ENCODE measurements around the gene APOA1. TPM values are rescaled to one million over a fixed set of nuclear protein-coding genes. Genes with fewer than 3 reads are reported as not detected.
"Not testable (repeated sequence)": the region's sequence is repeated elsewhere in the genome, so short reads cannot be mapped to it uniquely, and the experiment has no call there.

APOA1 gene
- total RNA-seq, 1 donor from 2014 or later = not detected

GRCh38 chr11:116813781-116814471 lies 23.5 kb downstream of the APOA1 start:
- Mint-ChIP-seq H3K27me3 (ENCODE audit: insufficient read depth) (peaks cover 7% of the 10 kb centered on the region), H3K27ac (no peak overlapping the region), H3K4me1 (ENCODE audit: low read depth) (no peaks in the 10 kb centered on the region), H3K9me3 (no peaks in the 10 kb centered on the region), H3K36me3 (ENCODE audit: low read depth) (no peaks in the 10 kb centered on the region), H3K4me3 (no peak overlapping the region)
- intact Hi-C loops (cut with micrococcal nuclease) = no loop called here
- no peak for DNase-seq (ENCODE audit: low spot score)

DNA sequence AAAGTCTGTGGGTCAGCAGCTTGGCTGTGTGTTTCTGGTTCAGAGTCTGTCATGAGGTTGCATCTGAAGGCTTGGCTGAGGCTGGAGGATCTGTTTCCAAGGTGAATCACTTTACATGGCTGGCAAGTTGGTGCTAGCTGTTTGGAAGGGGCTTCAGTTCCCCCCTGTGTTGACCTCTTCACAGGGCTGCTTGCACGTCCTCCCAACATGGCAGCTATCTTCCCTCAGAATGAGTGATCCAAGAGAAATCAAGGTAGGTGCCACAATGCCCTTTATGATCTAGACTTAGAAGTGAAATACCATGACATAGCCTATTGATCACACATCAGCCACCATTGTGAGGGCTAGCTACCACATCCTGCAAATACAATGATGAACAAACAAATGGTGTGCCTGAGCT lies 24.3 kb downstream of the APOA1 start:
- Mint-ChIP-seq H3K4me1 (ENCODE audit: low read depth) (no peaks in the 10 kb centered on the region), H3K27ac (no peak overlapping the region), H3K4me3 (no peak overlapping the region), H3K9me3 (no peaks in the 10 kb centered on the region), H3K27me3 (ENCODE audit: insufficient read depth) (peaks cover 7% of the 10 kb centered on the region), H3K36me3 (ENCODE audit: low read depth) (no peaks in the 10 kb centered on the region)
- intact Hi-C loops (cut with micrococcal nuclease) = no loop called here
- DNase-seq (ENCODE audit: low spot score) = no peak

DNA sequence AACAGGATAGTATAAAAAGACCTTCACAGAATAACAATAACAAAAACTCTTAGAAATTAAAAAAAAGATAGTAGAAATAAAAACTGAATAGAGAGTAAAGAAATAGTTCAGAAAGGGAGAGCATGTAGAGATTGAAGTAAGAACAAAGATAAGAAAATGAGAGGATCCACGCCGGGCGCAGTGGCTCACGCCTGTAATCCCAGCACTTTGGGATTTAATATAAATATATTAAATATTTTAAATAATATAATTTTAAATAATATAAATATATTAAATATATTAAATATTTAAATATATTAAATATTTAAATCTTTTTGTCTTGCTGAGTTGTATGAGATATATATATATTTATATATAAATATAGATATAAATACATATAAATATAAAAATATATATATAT lies 25.3 kb downstream of the APOA1 start:
- Mint-ChIP-seq H3K27me3 (ENCODE audit: insufficient read depth) (peaks cover 7% of the 10 kb centered on the region), H3K27ac (no peak overlapping the region), H3K4me3 (no peak overlapping the region), H3K36me3 (ENCODE audit: low read depth) (no peaks in the 10 kb centered on the region), H3K9me3 (no peaks in the 10 kb centered on the region), H3K4me1 (ENCODE audit: low read depth) (no peaks in the 10 kb centered on the region)
- DNase-seq (ENCODE audit: low spot score) = no peak
- intact Hi-C loops (cut with micrococcal nuclease) = no loop called here

DNA sequence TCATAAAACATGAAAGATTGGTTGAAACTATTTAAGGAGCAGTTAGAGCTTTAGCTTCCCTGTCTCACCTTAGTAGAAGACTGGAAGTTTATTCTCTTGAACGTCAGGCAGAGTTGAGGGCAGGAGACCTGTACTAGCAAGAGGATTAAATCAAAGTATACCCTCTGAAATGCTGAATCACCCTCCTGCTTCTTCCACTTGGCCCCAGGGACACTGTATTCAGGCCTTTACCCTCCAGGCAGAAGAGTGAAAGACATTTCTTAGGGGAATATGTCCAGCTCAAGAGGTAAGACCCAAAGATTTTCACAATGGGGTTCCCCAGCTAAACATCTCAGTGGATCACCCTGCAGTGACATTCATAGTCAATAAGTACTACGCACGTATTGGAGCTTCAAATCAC lies 26.2 kb downstream of the APOA1 start:
- no peak for DNase-seq (ENCODE audit: low spot score)
- H3K4me3 Mint-ChIP-seq = no peak overlapping the region
- no peak overlapping the region for H3K27ac Mint-ChIP-seq
- intact Hi-C loops (cut with micrococcal nuclease) = no loop called here
- H3K9me3 Mint-ChIP-seq = no peaks in the 10 kb centered on the region
- H3K36me3 Mint-ChIP-seq (ENCODE audit: low read depth) = no peaks in the 10 kb centered on the region
- H3K27me3 Mint-ChIP-seq (ENCODE audit: insufficient read depth) = peaks cover 9% of the 10 kb centered on the region
- H3K4me1 Mint-ChIP-seq (ENCODE audit: low read depth) = no peaks in the 10 kb centered on the region

GRCh38 chr11:116808262-116809175 lies 28.9 kb downstream of the APOA1 start:
- DNase-seq (ENCODE audit: low spot score) = no peak
- Mint-ChIP-seq H3K27ac (no peak overlapping the region), H3K4me3 (no peak overlapping the region), H3K36me3 (ENCODE audit: low read depth) (no peaks in the 10 kb centered on the region), H3K27me3 (ENCODE audit: insufficient read depth) (peaks cover 6% of the 10 kb centered on the region), H3K9me3 (no peaks in the 10 kb centered on the region), H3K4me1 (ENCODE audit: low read depth) (no peaks in the 10 kb centered on the region)
- intact Hi-C loops (cut with micrococcal nuclease) = no loop called here

DNA sequence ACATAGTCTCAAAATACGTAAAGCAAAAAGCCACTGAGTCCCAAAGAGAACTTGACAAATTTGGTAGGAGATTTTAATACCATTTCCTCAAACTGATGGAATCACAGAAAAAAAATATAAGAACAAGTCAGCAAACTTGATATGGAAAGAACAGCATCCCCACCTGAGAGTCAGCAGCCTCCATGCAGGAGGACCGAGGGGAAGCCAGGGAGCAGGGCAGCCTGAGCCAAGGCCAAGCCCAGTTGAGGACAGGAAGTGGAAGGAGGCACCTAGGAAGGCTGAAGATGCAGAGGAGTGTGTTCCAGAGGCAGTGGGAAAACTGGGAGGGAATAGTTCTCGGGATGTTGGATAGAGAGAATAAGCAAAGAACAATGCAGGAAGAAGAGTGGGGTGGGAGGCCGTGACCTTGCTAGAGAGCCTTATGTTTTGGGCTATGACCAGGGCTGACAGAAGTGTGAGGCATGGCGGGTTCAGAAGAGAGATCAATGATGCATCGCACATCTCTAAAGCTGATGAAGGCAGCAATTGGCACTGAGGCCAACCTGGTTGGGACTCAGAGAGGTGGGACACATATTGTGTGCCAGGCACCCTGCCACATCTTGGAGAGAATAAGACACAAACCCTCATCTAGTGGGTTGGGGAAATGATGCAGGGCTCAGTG lies 29.7 kb downstream of the APOA1 start:
- no peak overlapping the region for H3K4me3 Mint-ChIP-seq
- no peak overlapping the region for H3K27ac Mint-ChIP-seq
- peaks cover 8% of the 10 kb centered on the region for H3K27me3 Mint-ChIP-seq (ENCODE audit: insufficient read depth)
- H3K36me3 Mint-ChIP-seq (ENCODE audit: low read depth) = no peaks in the 10 kb centered on the region
- intact Hi-C loops (cut with micrococcal nuclease) = no loop called here
- no peaks in the 10 kb centered on the region for H3K9me3 Mint-ChIP-seq
- no peaks in the 10 kb centered on the region for H3K4me1 Mint-ChIP-seq (ENCODE audit: low read depth)
- DNase-seq (ENCODE audit: low spot score) = no peak

- H3K36me3 Mint-ChIP-seq (ENCODE audit: low read depth) = no peaks in the 10 kb centered on the region
- no peak for DNase-seq (ENCODE audit: low spot score)
- intact Hi-C loops (cut with micrococcal nuclease) = no loop called here
These were observed 33.4 kb downstream of the APOA1 start for GRCh38 chr11:116804001-116804400.

GRCh38 chr11:116801662-116802061 lies 35.8 kb downstream of the APOA1 start:
- H3K27me3 Mint-ChIP-seq (ENCODE audit: insufficient read depth) = peaks cover 23% of the 10 kb centered on the region
- H3K36me3 Mint-ChIP-seq (ENCODE audit: low read depth); H3K4me1 Mint-ChIP-seq (ENCODE audit: low read depth); intact Hi-C loops (cut with micrococcal nuclease); H3K27ac Mint-ChIP-seq; H3K4me3 Mint-ChIP-seq; DNase-seq (ENCODE audit: low spot score); H3K9me3 Mint-ChIP-seq: not testable (repeated sequence)

More at GRCh38 chr11:116804001-116804400, 33.4 kb downstream of the APOA1 start:
- Mint-ChIP-seq H3K4me3 (no peak overlapping the region), H3K9me3 (no peaks in the 10 kb centered on the region), H3K27ac (no peak overlapping the region), H3K4me1 (ENCODE audit: low read depth) (no peaks in the 10 kb centered on the region), H3K27me3 (ENCODE audit: insufficient read depth) (peaks cover 20% of the 10 kb centered on the region)

DNA sequence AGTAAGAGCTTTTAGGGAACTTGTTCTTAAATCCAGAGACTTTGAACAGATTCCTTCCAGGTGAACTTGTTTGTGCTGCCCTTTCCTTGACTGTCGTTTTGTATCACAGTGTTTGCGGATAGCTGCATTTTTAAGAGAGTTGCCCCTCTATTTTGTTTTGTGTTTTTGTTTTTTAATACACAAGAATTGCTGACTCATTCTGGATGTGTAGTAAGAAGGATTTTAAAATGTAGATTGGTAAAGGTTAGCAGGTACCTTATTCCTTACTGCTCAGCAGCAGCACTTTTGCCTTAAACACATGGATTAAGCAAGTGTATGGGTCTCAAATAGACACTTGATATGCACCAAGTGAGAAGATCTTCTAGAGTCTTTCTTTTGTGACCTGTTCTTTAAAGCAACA lies 36.8 kb downstream of the APOA1 start:
- Mint-ChIP-seq H3K9me3 (no peaks in the 10 kb centered on the region), H3K27ac (no peak overlapping the region)

GRCh38 chr11:116798368-116798767 lies 39.1 kb downstream of the APOA1 start:
- Mint-ChIP-seq H3K27ac (no peak overlapping the region), H3K4me3 (no peak overlapping the region), H3K9me3 (no peaks in the 10 kb centered on the region), H3K4me1 (ENCODE audit: low read depth) (no peaks in the 10 kb centered on the region), H3K27me3 (ENCODE audit: insufficient read depth) (peaks cover 23% of the 10 kb centered on the region), H3K36me3 (ENCODE audit: low read depth) (no peaks in the 10 kb centered on the region)
- DNase-seq (ENCODE audit: low spot score) = no peak
- intact Hi-C loops (cut with micrococcal nuclease) = no loop called here

More for the DNA sequence above, 36.8 kb downstream of the APOA1 start:
- intact Hi-C loops (cut with micrococcal nuclease) = no loop called here
- DNase-seq (ENCODE audit: low spot score) = no peak
- Mint-ChIP-seq H3K36me3 (ENCODE audit: low read depth) (no peaks in the 10 kb centered on the region), H3K27me3 (ENCODE audit: insufficient read depth) (peaks cover 23% of the 10 kb centered on the region), H3K4me1 (ENCODE audit: low read depth) (no peaks in the 10 kb centered on the region), H3K4me3 (no peak overlapping the region)

GRCh38 chr11:116797816-116798215 lies 39.6 kb downstream of the APOA1 start:
- H3K27me3 Mint-ChIP-seq (ENCODE audit: insufficient read depth) = peaks cover 22% of the 10 kb centered on the region
- H3K4me1 Mint-ChIP-seq (ENCODE audit: low read depth) = no peaks in the 10 kb centered on the region
- H3K4me3 Mint-ChIP-seq = no peak overlapping the region
- no peaks in the 10 kb centered on the region for H3K36me3 Mint-ChIP-seq (ENCODE audit: low read depth)
- H3K9me3 Mint-ChIP-seq = no peaks in the 10 kb centered on the region
- no peak for DNase-seq (ENCODE audit: low spot score)
- no peak overlapping the region for H3K27ac Mint-ChIP-seq
- intact Hi-C loops (cut with micrococcal nuclease) = no loop called here

DNA sequence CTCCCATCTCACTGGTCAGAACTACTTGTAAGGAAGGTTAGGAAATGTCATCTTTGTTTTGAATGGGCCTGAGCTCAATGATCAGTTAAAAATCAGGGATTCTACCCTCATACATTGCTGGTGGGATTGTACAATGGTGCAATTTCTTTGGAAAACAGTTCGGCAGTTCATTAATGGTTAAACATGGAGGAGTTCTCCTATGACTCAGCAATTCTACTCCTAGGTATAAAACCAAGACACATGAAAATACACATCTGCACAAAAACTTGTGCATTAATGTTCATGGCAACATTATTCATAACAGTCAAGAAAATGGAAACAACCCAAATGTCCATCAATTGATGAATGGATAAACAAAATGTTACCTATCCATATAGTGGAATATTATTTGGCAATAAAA lies 40.9 kb downstream of the APOA1 start:
- Mint-ChIP-seq H3K9me3 (no peaks in the 10 kb centered on the region), H3K4me3 (no peak overlapping the region), H3K36me3 (ENCODE audit: low read depth) (no peaks in the 10 kb centered on the region), H3K27me3 (ENCODE audit: insufficient read depth) (peaks cover 16% of the 10 kb centered on the region), H3K27ac (no peak overlapping the region), H3K4me1 (ENCODE audit: low read depth) (no peaks in the 10 kb centered on the region)
- intact Hi-C loops (cut with micrococcal nuclease) = no loop called here
- DNase-seq (ENCODE audit: low spot score) = no peak

DNA sequence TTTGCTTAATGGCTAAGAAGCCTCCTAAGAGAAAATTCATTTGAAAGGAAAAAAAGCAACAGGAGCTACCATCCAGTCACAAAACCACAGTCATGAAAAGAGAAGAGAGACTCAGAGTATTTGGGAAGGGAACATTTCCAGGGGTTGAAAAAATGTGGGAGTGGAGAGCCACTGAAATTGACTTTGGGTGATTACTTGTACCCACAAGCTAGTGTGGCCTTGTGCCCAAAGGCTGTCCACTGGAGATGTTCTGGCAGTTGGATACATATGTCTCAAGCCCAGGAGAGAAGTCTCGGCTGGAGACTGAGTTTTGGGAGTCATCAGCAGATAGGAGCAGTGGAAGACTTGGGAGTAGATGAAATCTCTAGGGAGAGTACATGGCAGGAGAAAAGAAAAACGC lies 42.6 kb downstream of the APOA1 start:
- Mint-ChIP-seq H3K4me3 (no peak overlapping the region), H3K4me1 (ENCODE audit: low read depth) (peaks cover 5% of the 10 kb centered on the region), H3K36me3 (ENCODE audit: low read depth) (no peaks in the 10 kb centered on the region), H3K27me3 (ENCODE audit: insufficient read depth) (peaks cover 10% of the 10 kb centered on the region), H3K9me3 (no peaks in the 10 kb centered on the region), H3K27ac (no peak overlapping the region)
- no peak for DNase-seq (ENCODE audit: low spot score)
- intact Hi-C loops (cut with micrococcal nuclease) = no loop called here
